OCI-LY7 (cell line): ENCODE data around the gene ARAP3. TPM values are rescaled to one million over a fixed set of nuclear protein-coding genes. Genes with fewer than 3 reads are reported as not detected.

Source experiments
- BruUV-seq: library from RNA; stranded (reverse); fragments of 400-500 nt; replicated peaks from 2 replicates; lab custom pipeline; 2021; lab: Mats Ljungman, UMichigan
- CTCF ChIA-PET: fragments of 300-600 bp; sonication (Branson Sonifier 250); formaldehyde crosslinking; loops from one replicate; lab custom pipeline; 2022; ENCODE audit warnings: antibody characterized with exemption; ENCODE audit not compliant: unreplicated experiment; lab: Charles Lee
- POLR2A ChIA-PET: fragments of 300-600 bp; sonication (Branson Sonifier 250); formaldehyde crosslinking; loops from one replicate; lab custom pipeline; 2022; ENCODE audit warnings: antibody characterized with exemption; lab: Charles Lee
- DNase-seq: peaks from one replicate; pipeline ENCODE4 v3.0.0-alpha.2; 2015; ENCODE audit warnings: low spot score
- H2AFZ ChIP-seq: fragments of 200-600 bp; sonication (generic), shearing (Covaris generic); 2 replicates; pipeline ENCODE4 v1.6.1; 2014; ENCODE audit warnings: mild to moderate bottlenecking, antibody characterized with exemption, low read length, moderate library complexity
- H3K27ac ChIP-seq: fragments of 200-600 bp; sonication (generic); 2 replicates; pipeline ENCODE4 v1.5.1; 2014; ENCODE audit warnings: mixed run types, low read depth, mild to moderate bottlenecking, moderate library complexity, low read length, inconsistent platforms; ENCODE audit not compliant: poor library complexity, severe bottlenecking
- H3K36me3 ChIP-seq: fragments of 200-600 bp; sonication (generic); 2 replicates; pipeline ENCODE4 v1.6.1; 2014; ENCODE audit warnings: mild to moderate bottlenecking, antibody characterized with exemption, low read length, moderate library complexity, mixed read lengths; ENCODE audit not compliant: insufficient read depth
- H3K4me1 ChIP-seq: fragments of 200-600 bp; sonication (generic); 2 replicates; pipeline ENCODE4 v1.5.1; 2014; ENCODE audit warnings: mild to moderate bottlenecking, low read length; ENCODE audit not compliant: insufficient read depth, poor library complexity, severe bottlenecking
- H3K4me2 ChIP-seq: fragments of 200-600 bp; sonication (generic); 2 replicates; pipeline ENCODE4 v1.6.1; 2014; ENCODE audit warnings: mild to moderate bottlenecking, low read length
- H3K4me3 ChIP-seq: fragments of 200-600 bp; sonication (generic); 2 replicates; pipeline ENCODE4 v1.5.1; 2014; ENCODE audit warnings: mild to moderate bottlenecking, low read depth, low read length; ENCODE audit not compliant: poor library complexity, severe bottlenecking
- H3K79me2 ChIP-seq: fragments of 200-600 bp; sonication (generic); 2 replicates; pipeline ENCODE4 v1.6.1; 2016; ENCODE audit warnings: low read depth, mild to moderate bottlenecking, low read length, moderate library complexity, mixed read lengths; ENCODE audit not compliant: insufficient read depth
- H3K9me2 ChIP-seq: fragments of 200-600 bp; sonication (generic); 2 replicates; pipeline ENCODE4 v1.6.1; 2016; ENCODE audit warnings: mild to moderate bottlenecking, low read length, mixed read lengths; ENCODE audit not compliant: insufficient read depth
- H3K9me3 ChIP-seq: fragments of 200-600 bp; sonication (generic); 2 replicates; pipeline ENCODE4 v1.6.1; 2014; ENCODE audit warnings: mild to moderate bottlenecking, mixed run types, low read length, mixed read lengths
- H4K20me1 ChIP-seq: fragments of 200-600 bp; sonication (generic); 2 replicates; pipeline ENCODE4 v1.6.1; 2014; ENCODE audit warnings: mild to moderate bottlenecking, antibody characterized with exemption, low read length, moderate library complexity, mixed read lengths; ENCODE audit not compliant: insufficient read depth
- EZH2phosphoT487 ChIP-seq: fragments of 200-600 bp; sonication (generic); IDR thresholded peaks from 2 replicates; pipeline ENCODE4 v1.6.1; 2018; ENCODE audit warnings: low read depth, borderline replicate concordance, mild to moderate bottlenecking, mixed run types, antibody characterized with exemption, low read length, moderate library complexity, mixed read lengths
- intact Hi-C: fragments of 100-400 bp; cut with micrococcal nuclease; formaldehyde crosslinking; loops from one replicate; pipeline ENCODE4 v1.10.0; 2022; ENCODE audit not compliant: unreplicated experiment
- total RNA-seq, 2 experiments: library from RNA; depleted of rRNA in 1 of 2; stranded (reverse); fragments of >200 nt in 1 of 2; shearing (Covaris generic) in 1 of 2; gene quantifications; 2 replicates each; pipeline ENCODE4 v1.2.3, GENCODE V29; 2014 to 2022
- TF ChIP-seq, protein P1 (sequence below): fragments of 200-600 bp; sonication (generic); conservative IDR thresholded peaks from 2 replicates; pipeline ENCODE4 v1.5.1; 2014; ENCODE audit warnings: mild to moderate bottlenecking, antibody characterized with exemption, low read length, moderate library complexity, mixed read lengths

Gene ARAP3
- total RNA-seq, 2 experiments from 2014 or later, result not detected

DNA sequence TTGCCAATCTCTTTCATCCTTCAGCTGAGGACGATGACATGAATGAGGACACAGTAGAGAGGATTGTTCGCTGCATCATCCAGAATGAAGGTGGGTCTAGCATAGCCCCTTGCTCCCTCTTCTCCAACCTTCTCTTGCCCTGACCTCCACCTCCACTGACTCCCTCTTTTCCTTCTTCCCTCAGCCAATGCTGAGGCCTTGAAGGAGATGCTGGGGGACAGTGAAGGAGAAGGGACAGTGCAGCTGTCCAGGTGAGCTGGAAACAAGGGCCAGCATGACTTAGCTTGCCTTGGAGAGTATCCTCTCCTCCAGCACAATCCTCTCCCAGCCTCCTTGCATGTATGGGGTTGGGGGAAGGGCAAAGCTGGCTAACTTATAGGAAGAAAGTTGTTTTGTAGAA is 43.3 kb downstream of the ARAP3 start:
- intact Hi-C loops, result loop anchor here (1.0 to 5.0 kb wide), 2 partner anchors 46 to 111 kb away; no protein-coding TSS in a partner anchor
- H3K4me2 ChIP-seq, result peak overlapping the region; percentile 73
- TF ChIP-seq EZH2phosphoT487, result no peak
- TF ChIP-seq, protein P1, sequence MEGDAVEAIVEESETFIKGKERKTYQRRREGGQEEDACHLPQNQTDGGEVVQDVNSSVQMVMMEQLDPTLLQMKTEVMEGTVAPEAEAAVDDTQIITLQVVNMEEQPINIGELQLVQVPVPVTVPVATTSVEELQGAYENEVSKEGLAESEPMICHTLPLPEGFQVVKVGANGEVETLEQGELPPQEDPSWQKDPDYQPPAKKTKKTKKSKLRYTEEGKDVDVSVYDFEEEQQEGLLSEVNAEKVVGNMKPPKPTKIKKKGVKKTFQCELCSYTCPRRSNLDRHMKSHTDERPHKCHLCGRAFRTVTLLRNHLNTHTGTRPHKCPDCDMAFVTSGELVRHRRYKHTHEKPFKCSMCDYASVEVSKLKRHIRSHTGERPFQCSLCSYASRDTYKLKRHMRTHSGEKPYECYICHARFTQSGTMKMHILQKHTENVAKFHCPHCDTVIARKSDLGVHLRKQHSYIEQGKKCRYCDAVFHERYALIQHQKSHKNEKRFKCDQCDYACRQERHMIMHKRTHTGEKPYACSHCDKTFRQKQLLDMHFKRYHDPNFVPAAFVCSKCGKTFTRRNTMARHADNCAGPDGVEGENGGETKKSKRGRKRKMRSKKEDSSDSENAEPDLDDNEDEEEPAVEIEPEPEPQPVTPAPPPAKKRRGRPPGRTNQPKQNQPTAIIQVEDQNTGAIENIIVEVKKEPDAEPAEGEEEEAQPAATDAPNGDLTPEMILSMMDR, result no peak
- BruUV-seq, result no TSS peak
- CTCF ChIA-PET, result interaction anchor here (0.6 to 2.0 kb wide), 2 partner anchors 12 to 948 kb away, joined by 3 to 4 read pairs; partner anchors contain the start of gene FCHSD1
- no peak for DNase-seq
- peak overlapping the region; percentile 98 for H3K4me3 ChIP-seq
- peaks cover 36% of the 10 kb centered on the region for H3K79me2 ChIP-seq
- POLR2A ChIA-PET, result interaction anchor here (0.6 to 8.6 kb wide), 2 partner anchors 16 to 1617 kb away, joined by 3 to 101 read pairs; partner anchors contain the start of gene DIAPH1
- H3K4me1 ChIP-seq, result peaks cover 33% of the 10 kb centered on the region
- H4K20me1 ChIP-seq, result peaks cover 5% of the 10 kb centered on the region
- H3K9me2 ChIP-seq, result no peaks in the 10 kb centered on the region
- H3K27ac ChIP-seq, result peak overlapping the region; percentile 59
- H3K9me3 ChIP-seq, result no peaks in the 10 kb centered on the region
- H3K36me3 ChIP-seq, result peaks cover 55% of the 10 kb centered on the region
- no peak overlapping the region for H2AFZ ChIP-seq

DNA sequence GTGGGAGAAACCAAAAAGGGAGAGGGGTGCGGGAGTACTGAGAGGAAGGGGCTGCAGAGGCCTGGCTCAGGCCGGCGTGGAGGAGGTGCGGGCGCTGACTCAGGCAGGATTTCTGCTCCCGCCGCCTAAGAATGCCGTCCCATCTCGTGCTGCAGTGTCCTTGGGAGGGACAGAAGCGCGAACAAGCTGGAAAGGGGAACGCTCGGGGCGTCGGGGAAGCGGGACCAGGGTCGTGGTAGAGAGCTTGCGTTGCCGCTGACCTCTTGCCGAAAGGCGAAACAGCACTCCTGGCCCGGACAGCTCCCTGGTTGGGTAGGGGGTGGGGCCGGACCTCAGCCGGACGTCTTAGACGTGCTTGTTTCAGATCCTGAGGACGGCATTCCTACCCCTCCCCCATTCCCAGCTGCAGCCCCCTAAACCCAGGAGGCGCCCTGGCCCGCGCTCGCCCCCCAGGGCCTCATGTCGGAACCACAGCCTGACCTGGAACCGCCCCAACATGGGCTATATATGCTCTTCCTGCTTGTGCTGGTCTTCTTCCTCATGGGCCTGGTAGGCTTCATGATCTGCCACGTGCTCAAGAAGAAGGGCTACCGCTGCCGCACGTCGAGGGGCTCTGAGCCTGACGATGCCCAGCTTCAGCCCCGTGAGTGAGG is 44.1 kb downstream of the ARAP3 start:
- TF ChIP-seq, protein P1, result peak; percentile 77
- no peak for TF ChIP-seq EZH2phosphoT487
- Histone ChIP-seq H3K79me2 (peaks cover 42% of the 10 kb centered on the region), H3K9me2 (no peaks in the 10 kb centered on the region), H3K4me3 (peak overlapping the region; percentile 98), H3K36me3 (peaks cover 55% of the 10 kb centered on the region), H3K27ac (peak overlapping the region; percentile 59), H4K20me1 (peaks cover 5% of the 10 kb centered on the region), H2AFZ (peak overlapping the region; percentile 43; the same call in 1 of the 2 replicates), H3K9me3 (no peaks in the 10 kb centered on the region), H3K4me1 (peaks cover 34% of the 10 kb centered on the region), H3K4me2 (peak overlapping the region; percentile 73)
- ChIA-PET CTCF (interaction anchor here (0.6 to 2.5 kb wide), 4 partner anchors 13 to 947 kb away, joined by 3 to 11 read pairs (median 5); partner anchors contain the start of genes DIAPH1 and FCHSD1), POLR2A (interaction anchor here (0.6 to 8.6 kb wide), 8 partner anchors 9 to 975 kb away, joined by 3 to 101 read pairs (median 3); partner anchors contain the start of genes DIAPH1 and FCHSD1)
- BruUV-seq, result no TSS peak
- peak; percentile 88 for DNase-seq
- intact Hi-C loops, result loop anchor here (1.0 to 5.0 kb wide), 2 partner anchors 46 to 111 kb away; no protein-coding TSS in a partner anchor
